CD4-positive, alpha-beta T cell (primary cell): ENCODE measurements around the gene DCST2. TPM values are rescaled to one million over a fixed set of nuclear protein-coding genes. Genes with fewer than 3 reads are reported as not detected.

ENCODE experiments used
- ATAC-seq: fragments of 200-7000 bp; cut with Tn5 transposase; one replicate; pipeline ENCODE4 v1.10.0; 2022; ENCODE audit warnings: mild to moderate bottlenecking; ENCODE audit not compliant: poor library complexity
- CTCF ChIA-PET: fragments of 350-600 bp; sonication (Branson Sonifier 250); formaldehyde crosslinking; loops from one replicate; lab custom pipeline; 2021; ENCODE audit warnings: antibody characterized with exemption, inconsistent platforms; lab: Charles Lee
- POLR2A ChIA-PET: fragments of 350-600 bp; sonication (Branson Sonifier 250); formaldehyde crosslinking; loops from one replicate; lab custom pipeline; 2021; ENCODE audit warnings: antibody characterized with exemption, inconsistent platforms; lab: Charles Lee
- DNase-seq, 14 experiments: peaks; one replicate each; pipeline ENCODE4 v3.0.0-alpha.2; 2013 to 2020; ENCODE audit warnings: mixed read lengths in 2 of 14
- H3K27ac ChIP-seq, 2 donors: one replicate each; pipeline versions ENCODE4 v1.5.1 to v1.7.0; 2013; ENCODE audit warnings: low read length in 2 of 2, low read depth in 1 of 2, mild to moderate bottlenecking in 1 of 2
- H3K27me3 ChIP-seq, 2 experiments: 1 replicate in 1 of 2; 2 replicates in 1 of 2; pipeline versions ENCODE4 v1.6.1 to v1.7.0; 2013; ENCODE audit warnings: low read length in 2 of 2, control low read depth in 1 of 2, mild to moderate bottlenecking in 1 of 2, moderate library complexity in 1 of 2; ENCODE audit not compliant: insufficient read depth in 2 of 2, control insufficient read depth in 1 of 2
- H3K36me3 ChIP-seq: one replicate; pipeline ENCODE4 v1.6.1; 2013; ENCODE audit warnings: low read length, control low read depth; ENCODE audit not compliant: insufficient read depth
- H3K4me1 ChIP-seq: one replicate; pipeline ENCODE4 v1.6.1; 2013; ENCODE audit warnings: low read length, control low read depth; ENCODE audit not compliant: insufficient read depth
- H3K4me3 ChIP-seq: one replicate; pipeline ENCODE4 v1.5.1; 2013; ENCODE audit warnings: mild to moderate bottlenecking, low read length, moderate library complexity
- H3K9me3 ChIP-seq, 2 experiments: 1 replicate in 1 of 2; 2 replicates in 1 of 2; pipeline versions ENCODE4 v1.6.1 to v1.7.0; 2013; ENCODE audit warnings: low read length in 2 of 2, mild to moderate bottlenecking in 2 of 2, control low read depth in 1 of 2, moderate library complexity in 1 of 2; ENCODE audit not compliant: control insufficient read depth in 1 of 2, insufficient read depth in 1 of 2
- H3K27ac Mint-ChIP-seq: one replicate; pipeline ENCODE4 v1.8.0; 2020; ENCODE audit warnings: mixed read lengths
- H3K27me3 Mint-ChIP-seq: one replicate; pipeline ENCODE4 v1.8.0; 2021; ENCODE audit warnings: mixed read lengths
- H3K36me3 Mint-ChIP-seq: one replicate; pipeline ENCODE4 v1.8.0; 2021; ENCODE audit warnings: low read depth, mixed read lengths
- H3K4me1 Mint-ChIP-seq: one replicate; pipeline ENCODE4 v1.8.0; 2021; ENCODE audit warnings: low read depth, mixed read lengths
- H3K4me3 Mint-ChIP-seq: one replicate; pipeline ENCODE4 v1.8.0; 2020; ENCODE audit warnings: mild to moderate bottlenecking, mixed read lengths
- H3K9me3 Mint-ChIP-seq: one replicate; pipeline ENCODE4 v1.8.0; 2020; ENCODE audit warnings: mixed read lengths
- intact Hi-C, 2 experiments: fragments of 100-400 bp; cut with DNase I in 1 of 2; cut with micrococcal nuclease in 1 of 2; formaldehyde crosslinking; loops; one replicate each; pipeline versions ENCODE4 v1.15.1 to v1.9.0; 2023 to 2025; cut with DNase I, micrococcal nuclease
- total RNA-seq, 174 experiments: library from RNA in 2 of 174; stranded (reverse) in 2 of 174; gene quantifications; one replicate each; pipeline ENCODE4 v1.2.3 and lab custom pipeline; 2021 to 2026
- TF ChIP-seq, protein P1 (sequence below): fragments of 200-600 bp; IDR thresholded peaks from one replicate; pipeline ENCODE4 v1.8.0; 2022; ENCODE audit warnings: antibody characterized with exemption, mild to moderate bottlenecking

DCST2 gene
- total RNA-seq, 2 experiments from 2014 or later: 1.4 to 2.2 TPM

DNA sequence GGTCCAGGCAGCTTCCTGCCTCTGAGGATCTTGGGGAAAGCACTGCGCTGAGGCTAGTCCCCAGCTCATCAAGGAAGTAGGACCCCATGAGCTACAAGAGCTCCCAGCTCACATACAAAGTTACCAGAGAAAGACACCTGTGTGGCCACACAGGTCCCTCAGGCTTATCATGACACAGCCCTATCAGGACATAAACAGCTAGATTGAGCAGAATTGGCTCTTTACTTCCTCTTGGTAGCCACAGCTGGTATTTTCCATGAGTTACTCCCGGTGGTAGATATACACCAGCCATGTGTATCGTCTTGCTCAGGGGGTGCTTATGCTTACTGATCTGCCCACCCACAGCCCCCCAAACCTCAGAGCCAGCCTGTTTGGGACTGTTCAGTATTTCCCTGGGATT lies 39.0 kb downstream of the DCST2 start:
- Mint-ChIP-seq H3K27ac (no peak overlapping the region), H3K27me3 (no peaks in the 10 kb centered on the region), H3K4me3 (no peak overlapping the region), H3K36me3 (peaks cover 9% of the 10 kb centered on the region), H3K4me1 (peaks cover 37% of the 10 kb centered on the region), H3K9me3 (no peaks in the 10 kb centered on the region)
- Histone ChIP-seq H3K27ac (no peak overlapping the region), H3K36me3 (peaks cover 22% of the 10 kb centered on the region), H3K4me3 (no peak overlapping the region), H3K27me3 (no peaks in the 10 kb centered on the region), H3K4me1 (peaks cover 32% of the 10 kb centered on the region), H3K9me3 (no peaks in the 10 kb centered on the region)
- TF ChIP-seq, protein P1, sequence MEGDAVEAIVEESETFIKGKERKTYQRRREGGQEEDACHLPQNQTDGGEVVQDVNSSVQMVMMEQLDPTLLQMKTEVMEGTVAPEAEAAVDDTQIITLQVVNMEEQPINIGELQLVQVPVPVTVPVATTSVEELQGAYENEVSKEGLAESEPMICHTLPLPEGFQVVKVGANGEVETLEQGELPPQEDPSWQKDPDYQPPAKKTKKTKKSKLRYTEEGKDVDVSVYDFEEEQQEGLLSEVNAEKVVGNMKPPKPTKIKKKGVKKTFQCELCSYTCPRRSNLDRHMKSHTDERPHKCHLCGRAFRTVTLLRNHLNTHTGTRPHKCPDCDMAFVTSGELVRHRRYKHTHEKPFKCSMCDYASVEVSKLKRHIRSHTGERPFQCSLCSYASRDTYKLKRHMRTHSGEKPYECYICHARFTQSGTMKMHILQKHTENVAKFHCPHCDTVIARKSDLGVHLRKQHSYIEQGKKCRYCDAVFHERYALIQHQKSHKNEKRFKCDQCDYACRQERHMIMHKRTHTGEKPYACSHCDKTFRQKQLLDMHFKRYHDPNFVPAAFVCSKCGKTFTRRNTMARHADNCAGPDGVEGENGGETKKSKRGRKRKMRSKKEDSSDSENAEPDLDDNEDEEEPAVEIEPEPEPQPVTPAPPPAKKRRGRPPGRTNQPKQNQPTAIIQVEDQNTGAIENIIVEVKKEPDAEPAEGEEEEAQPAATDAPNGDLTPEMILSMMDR: no peak
- ChIA-PET POLR2A (interaction anchor here (1.0 to 2.5 kb wide), 4 partner anchors 11 to 39 kb away, joined by 5 to 19 read pairs (median 13); partner anchors contain the start of genes CKS1B, FLAD1 and PBXIP1), CTCF (interaction anchor here (13.2 kb wide), 1 partner anchor 24 kb away, joined by 159 read pairs; no protein-coding TSS in a partner anchor)
- DNase-seq (no peak), ATAC-seq (no peak)
- intact Hi-C loops: no loop called here

DNA sequence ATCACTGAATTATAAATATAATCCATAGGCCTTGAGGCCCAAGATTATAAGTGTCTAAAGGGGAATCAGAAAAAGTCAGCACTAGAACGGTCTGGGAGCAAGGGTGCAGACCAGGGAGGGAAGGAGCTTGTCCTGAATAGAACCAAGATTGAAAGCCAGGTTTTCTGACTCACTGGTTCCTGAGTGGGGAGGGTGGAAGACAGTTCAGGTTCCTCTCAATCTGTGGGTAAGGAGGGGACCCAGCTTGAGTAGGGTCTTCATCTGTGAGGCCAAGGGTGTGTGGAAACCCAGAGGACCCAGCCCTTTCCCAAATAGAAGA lies 39.4 kb downstream of the DCST2 start:
- Mint-ChIP-seq H3K9me3 (no peaks in the 10 kb centered on the region), H3K36me3 (peaks cover 13% of the 10 kb centered on the region), H3K4me3 (no peak overlapping the region), H3K4me1 (peaks cover 34% of the 10 kb centered on the region), H3K27me3 (no peaks in the 10 kb centered on the region), H3K27ac (no peak overlapping the region)
- Histone ChIP-seq H3K4me3 (no peak overlapping the region), H3K27me3 (no peaks in the 10 kb centered on the region), H3K4me1 (peaks cover 32% of the 10 kb centered on the region), H3K27ac (no peak overlapping the region), H3K36me3 (peaks cover 26% of the 10 kb centered on the region), H3K9me3 (no peaks in the 10 kb centered on the region)
- ChIA-PET CTCF (interaction anchor here (1.3 to 13.2 kb wide), 2 partner anchors 10 to 24 kb away, joined by 3 to 159 read pairs; no protein-coding TSS in a partner anchor), POLR2A (interaction anchor here (1.0 to 2.5 kb wide), 4 partner anchors 10 to 39 kb away, joined by 5 to 19 read pairs (median 13); partner anchors contain the start of genes CKS1B, FLAD1 and PBXIP1)
- ATAC-seq: no peak
- intact Hi-C loops: no loop called here
- TF ChIP-seq, protein P1: no peak
- DNase-seq: no peak

DNA sequence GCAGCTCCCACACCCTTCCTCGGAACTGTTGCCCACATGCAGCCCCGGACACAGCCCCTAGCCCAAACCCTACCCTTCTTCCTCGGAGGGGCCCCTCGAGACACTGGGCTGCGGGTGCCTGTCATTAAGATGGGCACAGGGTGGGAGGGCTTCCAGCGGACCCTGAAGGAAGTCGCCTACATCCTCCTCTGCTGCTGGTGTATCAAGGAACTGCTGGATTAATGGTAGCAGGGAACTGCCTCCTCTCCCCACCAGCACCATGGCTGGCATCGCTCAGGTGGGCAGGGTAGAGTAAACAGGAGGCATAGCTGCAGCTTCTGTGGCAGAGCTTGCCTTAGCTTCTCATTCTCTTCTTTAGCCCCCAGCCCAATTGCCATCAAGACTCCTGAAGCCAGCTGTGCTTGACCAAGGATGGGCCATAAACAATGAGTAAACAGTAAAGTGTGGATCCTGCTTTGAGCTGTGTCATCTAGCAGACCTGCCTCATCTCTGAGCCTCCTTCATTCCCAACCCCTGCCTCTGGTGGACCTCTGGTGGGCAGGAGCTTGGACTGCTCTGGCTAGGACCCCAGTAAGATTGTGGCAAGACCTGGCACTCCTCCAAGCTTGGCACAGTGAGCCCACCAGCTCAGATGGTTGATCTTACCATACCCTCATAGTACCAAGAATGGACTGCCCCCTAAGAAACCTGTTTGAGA lies 39.9 kb downstream of the DCST2 start, which contains the start of gene LENEP:
TSS of gene LENEP (plus strand) at position 15 of the 697 bp plus-strand sequence. CDS start at position 37, 22 bp downstream.
- ChIA-PET CTCF (interaction anchor here (1.3 to 13.2 kb wide), 2 partner anchors 10 to 25 kb away, joined by 3 to 159 read pairs; no protein-coding TSS in a partner anchor), POLR2A (interaction anchor here (1.0 to 2.5 kb wide), 5 partner anchors 10 to 38 kb away, joined by 3 to 19 read pairs (median 7); partner anchors contain the start of genes CKS1B, FLAD1 and PBXIP1)
- H3K36me3 Mint-ChIP-seq: peaks cover 18% of the 10 kb centered on the region
- DNase-seq (no peak), ATAC-seq (no peak)
- TF ChIP-seq, protein P1: no peak
- H3K27ac Mint-ChIP-seq: no peak within 1 kb of the TSS
- intact Hi-C loops: no loop called here
- H3K4me1 Mint-ChIP-seq: peaks cover 34% of the 10 kb centered on the region
- Histone ChIP-seq H3K4me3 (no peak within 1 kb of the TSS), H3K4me1 (peaks cover 32% of the 10 kb centered on the region), H3K36me3 (peaks cover 31% of the 10 kb centered on the region), H3K9me3 (no peaks in the 10 kb centered on the region), H3K27ac (no peak within 1 kb of the TSS), H3K27me3 (no peaks in the 10 kb centered on the region)
- no peaks in the 10 kb centered on the region for H3K27me3 Mint-ChIP-seq
- H3K9me3 Mint-ChIP-seq: no peaks in the 10 kb centered on the region
- no peak within 1 kb of the TSS for H3K4me3 Mint-ChIP-seq
